HCT116 (cell line): ENCODE data around the gene ROGDI.

ENCODE experiments used
- ATF3 ChIP-seq: IDR thresholded peaks from 2 replicates; pipeline ENCODE4 v1.6.1; 2012
- CTCF ChIP-seq, 3 experiments: fragments of 200-600 bp in 1 of 3; sonication (generic) in 1 of 3; IDR thresholded peaks in 2 of 3; conservative IDR thresholded peaks in 1 of 3; 2 replicates each; pipeline ENCODE4 v1.5.1; 2012 to 2017; ENCODE audit warnings: low read depth in 2 of 3, low read length in 2 of 3, antibody characterized with exemption in 1 of 3, borderline replicate concordance in 1 of 3, control low read depth in 1 of 3, mild to moderate bottlenecking in 1 of 3, mixed read lengths in 1 of 3, mixed run types in 1 of 3, moderate library complexity in 1 of 3; ENCODE audit not compliant: insufficient read depth in 1 of 3
- EZH2 ChIP-seq: fragments of 200-600 bp; sonication (generic); IDR thresholded peaks from 2 replicates; pipeline ENCODE4 v1.6.1; 2017; ENCODE audit warnings: antibody characterized with exemption, mixed run types
- EZH2phosphoT487 ChIP-seq: fragments of 200-600 bp; IDR thresholded peaks from 2 replicates; pipeline ENCODE4 v1.6.1; 2018; ENCODE audit warnings: antibody characterized with exemption, borderline replicate concordance
- FOSL1 ChIP-seq: IDR thresholded peaks from 2 replicates; pipeline ENCODE4 v1.6.1; 2012; ENCODE audit warnings: low read depth
- MAX ChIP-seq: IDR thresholded peaks from 2 replicates; pipeline ENCODE4 v1.6.1; 2012
- POLR2A ChIP-seq: IDR thresholded peaks from 2 replicates; pipeline ENCODE4 v1.7.0; 2011; ENCODE audit warnings: borderline replicate concordance; ENCODE audit not compliant: insufficient read depth, insufficient read length; ENCODE audit errors: extremely low read depth
- POLR2AphosphoS5 ChIP-seq: IDR thresholded peaks from 2 replicates; pipeline ENCODE4 v1.6.1; 2011; ENCODE audit warnings: mild to moderate bottlenecking, low read depth, low read length, moderate library complexity
- RAD21 ChIP-seq: IDR thresholded peaks from 2 replicates; pipeline ENCODE4 v1.6.1; 2012; ENCODE audit warnings: low read depth, mild to moderate bottlenecking
- REST ChIP-seq: IDR thresholded peaks from 2 replicates; pipeline ENCODE4 v1.6.1; 2012; ENCODE audit warnings: low read depth
- SIN3A ChIP-seq: IDR thresholded peaks from 2 replicates; pipeline ENCODE4 v1.6.1; 2012; ENCODE audit warnings: low read depth
- TCF7L2 ChIP-seq: IDR thresholded peaks from 2 replicates; pipeline ENCODE4 v1.7.0; 2011; ENCODE audit warnings: borderline replicate concordance, inconsistent platforms; ENCODE audit not compliant: insufficient read depth, insufficient read length; ENCODE audit errors: extremely low read depth
- ZFX ChIP-seq: fragments of 450-650 bp; IDR thresholded peaks from 2 replicates; pipeline ENCODE4 v1.6.1; 2017
- TF ChIP-seq, protein P1 (sequence below): IDR thresholded peaks from 2 replicates; pipeline ENCODE4 v1.6.1; 2011; ENCODE audit warnings: mild to moderate bottlenecking, low read length, moderate library complexity; ENCODE audit not compliant: insufficient replicate concordance; ENCODE audit errors: extremely low read depth

DNA sequence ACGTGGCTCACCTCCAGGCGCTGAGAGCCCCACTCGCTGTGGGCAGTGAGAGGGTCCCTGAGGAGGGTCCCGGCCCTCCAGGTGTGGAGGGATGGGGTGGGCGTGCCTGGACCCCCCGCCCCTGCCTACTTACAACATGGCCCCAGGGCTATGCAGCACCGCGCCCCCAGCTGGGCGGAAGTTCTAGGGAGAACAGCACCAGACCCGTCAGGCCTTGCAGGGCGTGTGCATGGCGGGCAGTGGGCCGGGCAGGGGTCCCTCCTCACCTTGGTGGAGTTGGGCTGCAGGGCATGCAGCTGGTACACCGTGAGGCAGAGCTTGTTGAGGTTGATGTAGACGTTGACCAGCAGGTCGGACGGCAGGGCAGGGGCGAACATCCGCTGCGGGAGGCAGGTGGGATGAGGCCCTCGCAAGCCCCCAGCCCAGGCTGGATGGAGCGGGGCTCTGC lies 4.6 kb downstream of the ROGDI start:
- TF ChIP-seq ZFX (no peak), RAD21 (no peak), ATF3 (no peak), CTCF (IDR thresholded peaks at IDR 0.05 in 2 of 3, conservative IDR thresholded peaks at IDR 0.05 in 1 of 3; ENCODE audit: borderline replicate concordance in 1 of 3, insufficient read depth in 1 of 3, low read depth in 2 of 3, low read length in 2 of 3) (no peak), TCF7L2 (no peak), POLR2AphosphoS5 (no peak), POLR2A (no peak), EZH2phosphoT487 (no peak), EZH2 (no peak), REST (no peak), MAX (no peak), SIN3A (no peak), FOSL1 (no peak)
- TF ChIP-seq, protein P1, sequence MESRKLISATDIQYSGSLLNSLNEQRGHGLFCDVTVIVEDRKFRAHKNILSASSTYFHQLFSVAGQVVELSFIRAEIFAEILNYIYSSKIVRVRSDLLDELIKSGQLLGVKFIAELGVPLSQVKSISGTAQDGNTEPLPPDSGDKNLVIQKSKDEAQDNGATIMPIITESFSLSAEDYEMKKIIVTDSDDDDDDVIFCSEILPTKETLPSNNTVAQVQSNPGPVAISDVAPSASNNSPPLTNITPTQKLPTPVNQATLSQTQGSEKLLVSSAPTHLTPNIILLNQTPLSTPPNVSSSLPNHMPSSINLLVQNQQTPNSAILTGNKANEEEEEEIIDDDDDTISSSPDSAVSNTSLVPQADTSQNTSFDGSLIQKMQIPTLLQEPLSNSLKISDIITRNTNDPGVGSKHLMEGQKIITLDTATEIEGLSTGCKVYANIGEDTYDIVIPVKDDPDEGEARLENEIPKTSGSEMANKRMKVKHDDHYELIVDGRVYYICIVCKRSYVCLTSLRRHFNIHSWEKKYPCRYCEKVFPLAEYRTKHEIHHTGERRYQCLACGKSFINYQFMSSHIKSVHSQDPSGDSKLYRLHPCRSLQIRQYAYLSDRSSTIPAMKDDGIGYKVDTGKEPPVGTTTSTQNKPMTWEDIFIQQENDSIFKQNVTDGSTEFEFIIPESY: no peak
